ENCODE measurements around the gene DNPEP. TPM values are rescaled to one million over a fixed set of nuclear protein-coding genes. Genes with fewer than 3 reads are reported as not detected.
A peak's percentile ranks its signal among the peaks of the same experiment; 100 is the strongest.

The DNPEP gene
- total RNA-seq, 6 experiments from 2014 or later: 46.9 to 59.4 (median 53.0) TPM

DNA sequence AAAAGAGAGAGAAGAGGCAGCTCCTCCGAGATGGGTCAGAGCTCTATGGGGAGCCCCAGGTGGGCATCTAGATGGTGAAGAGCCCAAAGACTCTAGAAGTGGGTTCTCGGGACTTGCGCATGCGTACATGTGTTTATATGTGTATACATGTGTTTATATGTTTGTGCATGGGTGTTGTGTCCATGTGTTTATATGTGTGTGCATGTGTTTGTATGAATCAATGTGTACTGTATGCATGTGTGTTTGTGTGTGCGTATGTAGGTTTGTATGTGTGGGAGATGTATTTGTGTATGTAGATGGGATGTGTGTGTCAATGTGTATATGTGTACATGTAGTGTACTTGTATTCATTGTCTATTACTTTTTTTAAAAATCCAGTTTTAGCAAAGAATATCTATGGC, 25.6 kb downstream of the DNPEP start:
- TF ChIP-seq, protein P1, sequence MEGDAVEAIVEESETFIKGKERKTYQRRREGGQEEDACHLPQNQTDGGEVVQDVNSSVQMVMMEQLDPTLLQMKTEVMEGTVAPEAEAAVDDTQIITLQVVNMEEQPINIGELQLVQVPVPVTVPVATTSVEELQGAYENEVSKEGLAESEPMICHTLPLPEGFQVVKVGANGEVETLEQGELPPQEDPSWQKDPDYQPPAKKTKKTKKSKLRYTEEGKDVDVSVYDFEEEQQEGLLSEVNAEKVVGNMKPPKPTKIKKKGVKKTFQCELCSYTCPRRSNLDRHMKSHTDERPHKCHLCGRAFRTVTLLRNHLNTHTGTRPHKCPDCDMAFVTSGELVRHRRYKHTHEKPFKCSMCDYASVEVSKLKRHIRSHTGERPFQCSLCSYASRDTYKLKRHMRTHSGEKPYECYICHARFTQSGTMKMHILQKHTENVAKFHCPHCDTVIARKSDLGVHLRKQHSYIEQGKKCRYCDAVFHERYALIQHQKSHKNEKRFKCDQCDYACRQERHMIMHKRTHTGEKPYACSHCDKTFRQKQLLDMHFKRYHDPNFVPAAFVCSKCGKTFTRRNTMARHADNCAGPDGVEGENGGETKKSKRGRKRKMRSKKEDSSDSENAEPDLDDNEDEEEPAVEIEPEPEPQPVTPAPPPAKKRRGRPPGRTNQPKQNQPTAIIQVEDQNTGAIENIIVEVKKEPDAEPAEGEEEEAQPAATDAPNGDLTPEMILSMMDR (IDR thresholded peaks at IDR 0.05): no peak
- no peak for DNase-seq
- no peaks in the 10 kb centered on the region for H3K36me3 Mint-ChIP-seq (ENCODE audit: low read depth)
- peaks cover 28% of the 10 kb centered on the region for H3K27me3 Mint-ChIP-seq (ENCODE audit: insufficient read depth)
- no peak overlapping the region for H3K4me3 Mint-ChIP-seq
- H3K4me1 Mint-ChIP-seq (ENCODE audit: low read depth): peaks cover 19% of the 10 kb centered on the region
- H3K27ac Mint-ChIP-seq: peak overlapping the region; percentile 86; the same call in 1 of the 2 replicates
- H3K9me3 Mint-ChIP-seq: no peaks in the 10 kb centered on the region

DNA sequence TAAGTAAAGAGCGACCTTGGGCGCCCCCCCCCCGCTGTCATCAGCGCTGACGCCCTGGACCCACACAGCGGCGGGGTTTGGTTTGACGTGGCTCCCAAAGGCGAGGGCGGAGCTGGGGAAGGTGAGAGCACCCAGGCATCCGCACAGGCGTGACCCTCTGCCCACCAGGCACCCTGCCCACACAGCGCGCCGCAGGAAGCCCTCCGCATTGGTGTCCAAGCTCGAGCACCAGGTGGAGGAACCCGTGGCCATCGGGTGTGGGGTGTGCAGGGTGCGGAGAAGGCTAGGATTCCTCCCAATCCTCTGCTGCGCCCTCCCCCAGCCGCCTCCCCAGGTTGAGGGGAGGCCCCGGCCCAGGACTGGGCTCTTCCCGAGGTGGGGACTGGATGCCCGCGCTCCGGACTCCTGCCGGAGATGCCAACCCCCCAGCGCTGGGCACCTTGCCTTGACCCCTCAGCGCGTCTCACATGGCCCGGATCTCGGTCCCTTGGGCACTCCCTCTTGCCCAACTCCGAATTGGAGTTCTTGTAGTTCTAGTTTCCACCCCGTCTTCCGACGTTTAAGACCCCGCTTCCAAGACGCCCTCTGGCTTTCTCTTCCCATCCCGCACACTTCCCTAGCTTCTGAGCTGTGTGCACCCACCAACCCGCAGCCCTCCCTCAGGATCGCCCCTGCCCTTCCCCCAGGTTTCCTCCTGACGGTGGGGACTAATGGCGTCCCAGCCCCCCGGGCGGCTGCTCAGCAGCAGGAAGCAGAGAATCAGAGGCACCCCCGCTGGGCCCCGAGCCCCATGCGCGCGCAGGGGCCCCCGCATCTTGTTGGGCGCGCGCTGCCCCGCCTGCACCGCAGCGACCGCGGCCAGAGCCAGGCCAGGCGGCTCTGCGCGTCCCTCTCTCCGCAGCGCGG, 29.3 kb downstream of the DNPEP start:
- TF ChIP-seq, protein P1 (IDR thresholded peaks at IDR 0.05): no peak
- no peak overlapping the region for H3K4me3 Mint-ChIP-seq
- no peaks in the 10 kb centered on the region for H3K36me3 Mint-ChIP-seq (ENCODE audit: low read depth)
- no peak overlapping the region for H3K27ac Mint-ChIP-seq
- no peak for DNase-seq
- H3K4me1 Mint-ChIP-seq (ENCODE audit: low read depth): peaks cover 16% of the 10 kb centered on the region
- no peaks in the 10 kb centered on the region for H3K9me3 Mint-ChIP-seq
- H3K27me3 Mint-ChIP-seq (ENCODE audit: insufficient read depth): peaks cover 36% of the 10 kb centered on the region

DNA sequence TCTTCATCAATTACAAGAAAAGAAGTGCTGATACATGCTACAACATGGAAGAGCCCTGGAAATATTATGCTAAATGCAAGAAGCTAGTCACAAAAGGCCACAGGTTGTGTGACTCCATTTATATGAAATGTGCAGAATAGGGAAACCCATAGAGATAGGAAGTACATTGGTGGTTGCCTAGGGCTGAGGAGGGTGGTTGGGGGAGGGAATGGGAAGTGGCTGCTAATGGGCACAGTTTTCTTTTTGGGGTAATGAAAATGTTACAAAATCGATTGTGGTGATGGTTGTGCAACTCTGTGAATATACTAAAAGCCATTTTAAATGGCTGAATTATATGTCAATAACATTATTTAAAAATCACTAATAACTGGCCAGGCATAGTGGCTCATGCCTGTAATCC, 30.9 kb downstream of the DNPEP start:
- no peaks in the 10 kb centered on the region for H3K9me3 Mint-ChIP-seq
- H3K36me3 Mint-ChIP-seq (ENCODE audit: low read depth): no peaks in the 10 kb centered on the region
- no peak for DNase-seq
- H3K27me3 Mint-ChIP-seq (ENCODE audit: insufficient read depth): peaks cover 38% of the 10 kb centered on the region
- no peak overlapping the region for H3K27ac Mint-ChIP-seq
- peaks cover under 1% of the 10 kb centered on the region for H3K4me1 Mint-ChIP-seq (ENCODE audit: low read depth)
- TF ChIP-seq, protein P1 (IDR thresholded peaks at IDR 0.05): no peak
- H3K4me3 Mint-ChIP-seq: no peak overlapping the region

DNA sequence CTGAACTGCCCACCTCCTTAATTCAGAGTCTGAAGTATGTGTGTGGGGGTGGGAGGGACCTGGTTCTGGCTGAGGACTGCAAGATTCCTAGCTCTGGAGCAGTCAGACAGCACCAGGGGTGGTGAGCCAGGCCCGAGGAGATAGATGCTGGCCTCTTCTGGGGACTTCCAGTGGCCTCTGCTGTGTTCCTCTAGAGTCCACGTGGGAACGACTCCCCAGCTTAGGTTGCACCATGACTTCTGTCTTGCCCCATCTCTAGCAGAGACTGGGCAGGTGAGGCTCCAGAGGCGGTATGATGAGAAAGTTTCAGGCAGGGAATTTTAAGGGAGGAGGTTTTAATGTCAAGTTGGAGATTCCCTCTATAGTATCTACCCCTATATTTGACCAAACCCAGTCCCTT, 33.1 kb downstream of the DNPEP start:
- DNase-seq: no peak
- Mint-ChIP-seq H3K36me3 (ENCODE audit: low read depth) (no peaks in the 10 kb centered on the region), H3K4me1 (ENCODE audit: low read depth) (peaks cover 18% of the 10 kb centered on the region), H3K9me3 (no peaks in the 10 kb centered on the region), H3K27me3 (ENCODE audit: insufficient read depth) (peaks cover 29% of the 10 kb centered on the region), H3K4me3 (no peak overlapping the region), H3K27ac (no peak overlapping the region)
- TF ChIP-seq, protein P1 (IDR thresholded peaks at IDR 0.05): no peak

DNA sequence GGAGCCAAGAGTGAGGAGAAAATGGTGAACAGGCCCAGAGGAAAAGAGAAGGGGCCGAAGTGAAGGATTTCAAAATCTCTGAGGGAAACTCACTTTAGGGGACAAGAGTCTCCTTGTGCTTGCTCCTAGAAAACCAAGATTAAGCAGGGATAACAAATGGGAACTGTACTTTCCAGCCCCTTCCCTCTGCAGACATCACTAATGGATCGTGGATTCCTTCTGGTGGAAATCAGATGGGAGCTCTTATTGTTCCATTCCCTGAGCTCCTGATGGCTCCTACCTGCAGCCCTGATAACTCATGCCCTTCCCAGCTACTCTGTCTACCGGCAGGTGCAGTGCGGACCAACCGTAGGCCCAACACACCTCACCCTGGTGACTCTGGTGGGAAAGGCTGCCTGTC, 34.6 kb downstream of the DNPEP start:
- no peak overlapping the region for H3K4me3 Mint-ChIP-seq
- no peaks in the 10 kb centered on the region for H3K36me3 Mint-ChIP-seq (ENCODE audit: low read depth)
- no peak for DNase-seq
- peaks cover 19% of the 10 kb centered on the region for H3K27me3 Mint-ChIP-seq (ENCODE audit: insufficient read depth)
- H3K27ac Mint-ChIP-seq: no peak overlapping the region
- peaks cover 18% of the 10 kb centered on the region for H3K4me1 Mint-ChIP-seq (ENCODE audit: low read depth)
- H3K9me3 Mint-ChIP-seq: no peaks in the 10 kb centered on the region
- TF ChIP-seq, protein P1 (IDR thresholded peaks at IDR 0.05): no peak

Data from HFFc6 (cell line).